HCT116 (cell line): ENCODE measurements around the gene RAN. TPM values are rescaled to one million over a fixed set of nuclear protein-coding genes. Genes with fewer than 3 reads are reported as not detected.
"Not testable (repeated sequence)": the region's sequence is repeated elsewhere in the genome, so short reads cannot be mapped to it uniquely, and the experiment has no call there.

Experiments
- ATAC-seq: fragments of 200-7000 bp; cut with Tn5 transposase; 2 replicates; pipeline ENCODE4 v1.9.1; 2020; ENCODE audit warnings: mild to moderate bottlenecking, moderate library complexity
- BruUV-seq: library from RNA; stranded (reverse); fragments of 400-500 nt; replicated peaks from 2 replicates; lab custom pipeline; 2021; lab: Mats Ljungman, UMichigan
- CTCF ChIA-PET: fragments of 300-600 bp; sonication (Branson Sonifier 250); formaldehyde crosslinking; loops from one replicate; lab custom pipeline; 2021; ENCODE audit warnings: antibody characterized with exemption; lab: Charles Lee
- POLR2A ChIA-PET: fragments of 300-600, 350-600 bp; sonication (Branson Sonifier 250); formaldehyde crosslinking; loops from one replicate; lab custom pipeline; 2021; ENCODE audit warnings: antibody characterized with exemption; lab: Charles Lee
- RAD21 ChIA-PET, 2 experiments: fragments of 300-600 bp; sonication (Branson Sonifier 250); formaldehyde crosslinking; loops; one replicate each; lab custom pipeline; 2023; ENCODE audit warnings: low total read pairs in 2 of 2; ENCODE audit not compliant: uncharacterized antibody in 2 of 2, unreplicated experiment in 2 of 2, low non-redundant PET in 1 of 2; lab: Charles Lee
- DNase-seq: peaks from one replicate; pipeline ENCODE4 v3.0.0-alpha.2; 2010; ENCODE audit warnings: low read depth, low spot score
- H2AFZ ChIP-seq: fragments of 200-600 bp; shearing (Covaris generic), sonication (generic); 2 replicates; pipeline ENCODE4 v1.6.1; 2017; ENCODE audit warnings: low read depth, mixed run types, mixed read lengths, antibody characterized with exemption, low read length; ENCODE audit not compliant: poor library complexity, severe bottlenecking
- H3K27ac ChIP-seq: 2 replicates; pipeline ENCODE4 v1.5.1; 2012; ENCODE audit warnings: low read depth, low read length
- H3K27me3 ChIP-seq: fragments of 200-600 bp; sonication (generic); 2 replicates; pipeline ENCODE4 v1.6.1; 2016; ENCODE audit warnings: mixed run types, low read length, mixed read lengths; ENCODE audit not compliant: insufficient read depth
- H3K36me3 ChIP-seq, 2 experiments: fragments of 200-500 bp in 1 of 2; fragments of 200-600 bp in 1 of 2; sonication (Bioruptor generic) in 1 of 2; sonication (generic) in 1 of 2; 2 replicates each; pipeline versions ENCODE4 v1.5.1 to v1.6.1; 2014 to 2016; ENCODE audit warnings: low read length in 2 of 2, inconsistent platforms in 1 of 2, mixed read lengths in 1 of 2, mixed run types in 1 of 2; ENCODE audit not compliant: insufficient read depth in 2 of 2, control insufficient read depth in 1 of 2
- H3K4me1 ChIP-seq, 2 experiments: fragments of 200-600 bp in 1 of 2; sonication (generic) in 1 of 2; 2 replicates each; pipeline versions ENCODE4 v1.5.1 to v1.6.1; 2012 to 2017; ENCODE audit warnings: low read length in 2 of 2, inconsistent platforms in 1 of 2, mild to moderate bottlenecking in 1 of 2, mixed read lengths in 1 of 2, mixed run types in 1 of 2, moderate library complexity in 1 of 2; ENCODE audit not compliant: insufficient read depth in 2 of 2, control insufficient read depth in 1 of 2
- H3K4me2 ChIP-seq: fragments of 200-600 bp; sonication (generic); 2 replicates; pipeline ENCODE4 v1.6.1; 2017; ENCODE audit warnings: mixed run types, low read length, mixed read lengths
- H3K4me3 ChIP-seq, 2 experiments: fragments of 200-600 bp in 1 of 2; sonication (generic) in 1 of 2; replicated peaks in 1 of 2; 2 replicates each; pipeline ENCODE4 v1.5.1; 2011 to 2016; ENCODE audit warnings: low read length in 2 of 2, control low read depth in 1 of 2, low read depth in 1 of 2, mild to moderate bottlenecking in 1 of 2, mixed read lengths in 1 of 2, mixed run types in 1 of 2
- H3K79me2 ChIP-seq: fragments of 200-600 bp; sonication (generic); 2 replicates; pipeline ENCODE4 v1.6.1; 2017; ENCODE audit warnings: mild to moderate bottlenecking, mixed run types, low read length, moderate library complexity, mixed read lengths; ENCODE audit not compliant: insufficient read depth
- H3K9ac ChIP-seq: fragments of 200-600 bp; sonication (generic); 2 replicates; pipeline ENCODE4 v1.6.1; 2016; ENCODE audit warnings: low read length, mixed read lengths
- H3K9me2 ChIP-seq: fragments of 200-600 bp; sonication (generic), shearing (Covaris generic); 2 replicates; pipeline ENCODE4 v1.6.1; 2017; ENCODE audit warnings: mixed run types, mild to moderate bottlenecking, moderate library complexity; ENCODE audit not compliant: insufficient read depth
- H3K9me3 ChIP-seq, 2 experiments: fragments of 200-500 bp in 1 of 2; fragments of 200-600 bp in 1 of 2; sonication (Bioruptor generic) in 1 of 2; sonication (generic) in 1 of 2; 2 replicates each; pipeline ENCODE4 v1.6.1; 2014 to 2017; ENCODE audit warnings: low read length in 2 of 2, mixed read lengths in 2 of 2, inconsistent platforms in 1 of 2, low read depth in 1 of 2, mild to moderate bottlenecking in 1 of 2, mixed run types in 1 of 2, moderate library complexity in 1 of 2; ENCODE audit not compliant: control insufficient read depth in 1 of 2, insufficient read depth in 1 of 2
- H4K20me1 ChIP-seq: fragments of 200-600 bp; sonication (generic), shearing (Covaris generic); 2 replicates; pipeline ENCODE4 v1.6.1; 2017; ENCODE audit warnings: mixed run types, mild to moderate bottlenecking, moderate library complexity; ENCODE audit not compliant: insufficient read depth
- CBX3 ChIP-seq: IDR thresholded peaks from 2 replicates; pipeline ENCODE4 v1.6.1; 2012; ENCODE audit warnings: low read depth
- CEBPB ChIP-seq: IDR thresholded peaks from 2 replicates; pipeline ENCODE4 v1.6.1; 2012; ENCODE audit warnings: low read depth
- EGR1 ChIP-seq: IDR thresholded peaks from 2 replicates; pipeline ENCODE4 v1.6.1; 2012; ENCODE audit warnings: low read depth
- EZH2 ChIP-seq: fragments of 200-600 bp; sonication (generic); IDR thresholded peaks from 2 replicates; pipeline ENCODE4 v1.6.1; 2017; ENCODE audit warnings: antibody characterized with exemption, mixed run types
- EZH2phosphoT487 ChIP-seq: fragments of 200-600 bp; IDR thresholded peaks from 2 replicates; pipeline ENCODE4 v1.6.1; 2018; ENCODE audit warnings: antibody characterized with exemption, borderline replicate concordance
- FOSL1 ChIP-seq: IDR thresholded peaks from 2 replicates; pipeline ENCODE4 v1.6.1; 2012; ENCODE audit warnings: low read depth
- JUND ChIP-seq: IDR thresholded peaks from 2 replicates; pipeline ENCODE4 v1.6.1; 2012
- MAX ChIP-seq: IDR thresholded peaks from 2 replicates; pipeline ENCODE4 v1.6.1; 2012
- POLR2A ChIP-seq: IDR thresholded peaks from 2 replicates; pipeline ENCODE4 v1.7.0; 2011; ENCODE audit warnings: borderline replicate concordance; ENCODE audit not compliant: insufficient read depth, insufficient read length; ENCODE audit errors: extremely low read depth
- POLR2AphosphoS5 ChIP-seq: IDR thresholded peaks from 2 replicates; pipeline ENCODE4 v1.6.1; 2011; ENCODE audit warnings: mild to moderate bottlenecking, low read depth, low read length, moderate library complexity
- RAD21 ChIP-seq: IDR thresholded peaks from 2 replicates; pipeline ENCODE4 v1.6.1; 2012; ENCODE audit warnings: low read depth, mild to moderate bottlenecking
- SIN3A ChIP-seq: IDR thresholded peaks from 2 replicates; pipeline ENCODE4 v1.6.1; 2012; ENCODE audit warnings: low read depth
- TCF7L2 ChIP-seq: IDR thresholded peaks from 2 replicates; pipeline ENCODE4 v1.7.0; 2011; ENCODE audit warnings: borderline replicate concordance, inconsistent platforms; ENCODE audit not compliant: insufficient read depth, insufficient read length; ENCODE audit errors: extremely low read depth
- YY1 ChIP-seq: IDR thresholded peaks from 2 replicates; pipeline ENCODE4 v1.6.1; 2011; ENCODE audit warnings: low read length, low read depth, moderate library complexity, mild to moderate bottlenecking; ENCODE audit not compliant: insufficient replicate concordance; ENCODE audit errors: extremely low read depth
- ZNF274 ChIP-seq: fragments of 200-500 bp; sonication (Bioruptor generic); IDR thresholded peaks from 2 replicates; pipeline ENCODE4 v1.6.1; 2014; ENCODE audit warnings: mild to moderate bottlenecking, low read depth, low read length, inconsistent platforms
- intact Hi-C: fragments of 100-400 bp; cut with micrococcal nuclease; formaldehyde crosslinking; loops from 2 replicates; pipeline ENCODE4 v1.10.0; 2022
- total RNA-seq: library from RNA; stranded (reverse); gene quantifications from one replicate; pipeline ENCODE4 v1.2.1, GENCODE V29; 2021; ENCODE audit not compliant: unreplicated experiment
- TF ChIP-seq, protein P1 (sequence below): IDR thresholded peaks from 2 replicates; pipeline ENCODE4 v1.6.1; 2012; ENCODE audit warnings: low read depth
- TF ChIP-seq, protein P2 (sequence below): IDR thresholded peaks from 2 replicates; pipeline ENCODE4 v1.6.1; 2011; ENCODE audit warnings: mild to moderate bottlenecking, low read length, moderate library complexity; ENCODE audit not compliant: insufficient replicate concordance; ENCODE audit errors: extremely low read depth

RAN gene
- total RNA-seq, 1 experiment from 2014 or later = 1,420 TPM

- Histone ChIP-seq H3K9me2 (no peaks in the 10 kb centered on the region), H3K4me2 (no peak overlapping the region; the same call in 1 of the 2 replicates), H2AFZ (no peak overlapping the region), H3K9me3 (no peaks in the 10 kb centered on the region), H3K27me3 (no peaks in the 10 kb centered on the region), H3K4me1 (peaks cover 16% of the 10 kb centered on the region in 2 experiments), H3K9ac (no peak overlapping the region), H3K79me2 (no peaks in the 10 kb centered on the region), H4K20me1 (no peaks in the 10 kb centered on the region), H3K27ac (no peak overlapping the region), H3K4me3 (no peak overlapping the region), H3K36me3 (no peaks in the 10 kb centered on the region)
- ATAC-seq = no peak
- RAD21 ChIA-PET = no interaction called here
- TF ChIP-seq POLR2A (no peak), JUND (no peak), POLR2AphosphoS5 (no peak), ZNF274 (no peak), YY1 (no peak), EZH2 (no peak), RAD21 (no peak), CEBPB (no peak), TCF7L2 (no peak), EZH2phosphoT487 (no peak), MAX (no peak), SIN3A (no peak), EGR1 (no peak), CBX3 (no peak), FOSL1 (no peak)
- TF ChIP-seq, protein P1, sequence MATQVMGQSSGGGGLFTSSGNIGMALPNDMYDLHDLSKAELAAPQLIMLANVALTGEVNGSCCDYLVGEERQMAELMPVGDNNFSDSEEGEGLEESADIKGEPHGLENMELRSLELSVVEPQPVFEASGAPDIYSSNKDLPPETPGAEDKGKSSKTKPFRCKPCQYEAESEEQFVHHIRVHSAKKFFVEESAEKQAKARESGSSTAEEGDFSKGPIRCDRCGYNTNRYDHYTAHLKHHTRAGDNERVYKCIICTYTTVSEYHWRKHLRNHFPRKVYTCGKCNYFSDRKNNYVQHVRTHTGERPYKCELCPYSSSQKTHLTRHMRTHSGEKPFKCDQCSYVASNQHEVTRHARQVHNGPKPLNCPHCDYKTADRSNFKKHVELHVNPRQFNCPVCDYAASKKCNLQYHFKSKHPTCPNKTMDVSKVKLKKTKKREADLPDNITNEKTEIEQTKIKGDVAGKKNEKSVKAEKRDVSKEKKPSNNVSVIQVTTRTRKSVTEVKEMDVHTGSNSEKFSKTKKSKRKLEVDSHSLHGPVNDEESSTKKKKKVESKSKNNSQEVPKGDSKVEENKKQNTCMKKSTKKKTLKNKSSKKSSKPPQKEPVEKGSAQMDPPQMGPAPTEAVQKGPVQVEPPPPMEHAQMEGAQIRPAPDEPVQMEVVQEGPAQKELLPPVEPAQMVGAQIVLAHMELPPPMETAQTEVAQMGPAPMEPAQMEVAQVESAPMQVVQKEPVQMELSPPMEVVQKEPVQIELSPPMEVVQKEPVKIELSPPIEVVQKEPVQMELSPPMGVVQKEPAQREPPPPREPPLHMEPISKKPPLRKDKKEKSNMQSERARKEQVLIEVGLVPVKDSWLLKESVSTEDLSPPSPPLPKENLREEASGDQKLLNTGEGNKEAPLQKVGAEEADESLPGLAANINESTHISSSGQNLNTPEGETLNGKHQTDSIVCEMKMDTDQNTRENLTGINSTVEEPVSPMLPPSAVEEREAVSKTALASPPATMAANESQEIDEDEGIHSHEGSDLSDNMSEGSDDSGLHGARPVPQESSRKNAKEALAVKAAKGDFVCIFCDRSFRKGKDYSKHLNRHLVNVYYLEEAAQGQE = no peak
- TF ChIP-seq, protein P2, sequence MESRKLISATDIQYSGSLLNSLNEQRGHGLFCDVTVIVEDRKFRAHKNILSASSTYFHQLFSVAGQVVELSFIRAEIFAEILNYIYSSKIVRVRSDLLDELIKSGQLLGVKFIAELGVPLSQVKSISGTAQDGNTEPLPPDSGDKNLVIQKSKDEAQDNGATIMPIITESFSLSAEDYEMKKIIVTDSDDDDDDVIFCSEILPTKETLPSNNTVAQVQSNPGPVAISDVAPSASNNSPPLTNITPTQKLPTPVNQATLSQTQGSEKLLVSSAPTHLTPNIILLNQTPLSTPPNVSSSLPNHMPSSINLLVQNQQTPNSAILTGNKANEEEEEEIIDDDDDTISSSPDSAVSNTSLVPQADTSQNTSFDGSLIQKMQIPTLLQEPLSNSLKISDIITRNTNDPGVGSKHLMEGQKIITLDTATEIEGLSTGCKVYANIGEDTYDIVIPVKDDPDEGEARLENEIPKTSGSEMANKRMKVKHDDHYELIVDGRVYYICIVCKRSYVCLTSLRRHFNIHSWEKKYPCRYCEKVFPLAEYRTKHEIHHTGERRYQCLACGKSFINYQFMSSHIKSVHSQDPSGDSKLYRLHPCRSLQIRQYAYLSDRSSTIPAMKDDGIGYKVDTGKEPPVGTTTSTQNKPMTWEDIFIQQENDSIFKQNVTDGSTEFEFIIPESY = no peak
- intact Hi-C loops = no loop called here
- no TSS peak for BruUV-seq
- POLR2A ChIA-PET = no interaction called here
- CTCF ChIA-PET = interaction anchor here (1.5 kb wide), 1 partner anchor 21 kb away, joined by 3 read pairs; no protein-coding TSS in a partner anchor
- DNase-seq = no peak
Observed at GRCh38 chr12:130847112-130847511, 24.8 kb upstream of the RAN start.

- intact Hi-C loops, BruUV-seq, H3K4me3 ChIP-seq, CTCF ChIA-PET, H3K9me2 ChIP-seq, H3K27me3 ChIP-seq, H3K4me2 ChIP-seq, H4K20me1 ChIP-seq, H3K27ac ChIP-seq, H2AFZ ChIP-seq, ATAC-seq, H3K36me3 ChIP-seq, H3K9me3 ChIP-seq, POLR2A ChIA-PET, H3K9ac ChIP-seq, H3K79me2 ChIP-seq, DNase-seq, RAD21 ChIA-PET: not testable (repeated sequence)
- H3K4me1 ChIP-seq = peaks cover 16% of the 10 kb centered on the region in 2 experiments
Observed at GRCh38 chr12:130848105-130848504, 23.8 kb upstream of the RAN start.
